ENCODE measurements around the gene IL26. TPM values are rescaled to one million over a fixed set of nuclear protein-coding genes. Genes with fewer than 3 reads are reported as not detected.

The IL26 gene
- total and polyA plus RNA-seq, 2 donors from 2014 or later, result not detected

DNA sequence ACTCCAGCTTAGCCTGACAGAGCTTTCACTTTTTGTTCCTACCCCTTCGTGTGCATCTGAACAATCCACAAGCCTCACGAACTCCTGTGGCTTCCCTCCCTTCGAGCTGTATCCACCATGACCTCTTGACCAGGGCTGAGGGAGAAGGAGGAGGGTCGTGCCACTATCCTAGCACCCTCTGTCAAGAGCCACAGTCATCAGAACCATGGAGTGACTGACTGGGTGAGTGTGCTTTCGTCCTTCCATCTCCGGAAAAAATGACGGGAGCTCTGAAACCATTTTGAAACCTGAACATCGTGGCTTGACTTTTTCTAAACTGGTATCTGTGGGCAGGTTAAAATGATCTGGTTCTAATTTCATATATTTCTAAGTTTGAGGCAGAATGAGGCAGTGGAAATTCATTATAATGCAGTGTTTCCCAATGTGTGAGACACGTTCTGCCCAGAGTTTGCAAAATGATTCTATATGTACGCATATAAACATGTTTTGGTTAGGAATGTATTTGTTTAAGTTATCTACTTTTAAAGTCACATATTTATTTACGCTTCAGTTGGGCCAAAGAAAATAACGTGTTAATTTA is 27.0 kb downstream of the IL26 start:
- FAIRE-seq (no peak), DNase-seq (peak in 1 of 5 donors; percentile 44)
- H3K36me3 ChIP-seq (ENCODE audit: control insufficient read depth in 2 of 3, insufficient read depth in 3 of 3, low read length in 3 of 3), result no peaks in the 10 kb centered on the region
- H3K27me3 ChIP-seq (ENCODE audit: control insufficient read depth, insufficient read depth, low read length), result no peaks in the 10 kb centered on the region
- intact Hi-C loops (cut with DNase I), result no loop called here
- no peaks in the 10 kb centered on the region for H3K9me3 ChIP-seq (ENCODE audit: control insufficient read depth in 2 of 3, insufficient read depth in 1 of 3, low read length in 3 of 3)
- H3K9ac ChIP-seq (ENCODE audit: low read length in 3 of 3), result no peak overlapping the region
- H3K4me3 ChIP-seq (ENCODE audit: low read length in 3 of 3), result no peak overlapping the region
- no peaks in the 10 kb centered on the region for H3K4me1 ChIP-seq (ENCODE audit: control insufficient read depth in 2 of 3, insufficient read depth in 2 of 3, low read depth in 1 of 3, low read length in 3 of 3)
- no peak overlapping the region for H3K27ac ChIP-seq (ENCODE audit: low read depth in 2 of 2, low read length in 2 of 2)
- TF ChIP-seq, protein P1, sequence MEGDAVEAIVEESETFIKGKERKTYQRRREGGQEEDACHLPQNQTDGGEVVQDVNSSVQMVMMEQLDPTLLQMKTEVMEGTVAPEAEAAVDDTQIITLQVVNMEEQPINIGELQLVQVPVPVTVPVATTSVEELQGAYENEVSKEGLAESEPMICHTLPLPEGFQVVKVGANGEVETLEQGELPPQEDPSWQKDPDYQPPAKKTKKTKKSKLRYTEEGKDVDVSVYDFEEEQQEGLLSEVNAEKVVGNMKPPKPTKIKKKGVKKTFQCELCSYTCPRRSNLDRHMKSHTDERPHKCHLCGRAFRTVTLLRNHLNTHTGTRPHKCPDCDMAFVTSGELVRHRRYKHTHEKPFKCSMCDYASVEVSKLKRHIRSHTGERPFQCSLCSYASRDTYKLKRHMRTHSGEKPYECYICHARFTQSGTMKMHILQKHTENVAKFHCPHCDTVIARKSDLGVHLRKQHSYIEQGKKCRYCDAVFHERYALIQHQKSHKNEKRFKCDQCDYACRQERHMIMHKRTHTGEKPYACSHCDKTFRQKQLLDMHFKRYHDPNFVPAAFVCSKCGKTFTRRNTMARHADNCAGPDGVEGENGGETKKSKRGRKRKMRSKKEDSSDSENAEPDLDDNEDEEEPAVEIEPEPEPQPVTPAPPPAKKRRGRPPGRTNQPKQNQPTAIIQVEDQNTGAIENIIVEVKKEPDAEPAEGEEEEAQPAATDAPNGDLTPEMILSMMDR (IDR thresholded peaks at IDR 0.05; ENCODE audit: borderline replicate concordance, extremely low read depth, insufficient read depth), result no peak

DNA sequence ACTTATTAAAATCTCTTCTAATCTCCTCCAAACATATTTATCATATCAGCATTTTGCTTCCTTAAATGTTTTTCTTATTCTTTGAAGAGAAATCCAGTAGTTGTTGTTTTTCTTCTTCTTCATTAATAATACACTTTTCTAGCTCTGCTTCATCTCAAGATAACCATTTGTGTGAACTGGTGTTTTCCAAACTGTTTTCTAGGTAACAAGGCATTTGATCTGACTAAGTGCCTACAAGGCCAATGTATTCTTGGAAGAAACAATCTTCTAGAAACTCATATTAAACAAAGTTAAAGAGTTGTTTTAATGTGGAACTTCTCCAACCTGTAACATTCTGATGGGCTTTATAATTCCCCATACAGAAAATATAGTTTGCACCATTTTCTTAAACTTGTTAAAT is 35.3 kb downstream of the IL26 start:
- H3K9ac ChIP-seq (ENCODE audit: low read length in 3 of 3), result no peak overlapping the region
- no peak for DNase-seq
- no peak overlapping the region for H3K27ac ChIP-seq (ENCODE audit: low read depth in 2 of 2, low read length in 2 of 2)
- TF ChIP-seq, protein P1 (IDR thresholded peaks at IDR 0.05; ENCODE audit: borderline replicate concordance, extremely low read depth, insufficient read depth), result no peak
- H3K27me3 ChIP-seq (ENCODE audit: control insufficient read depth, insufficient read depth, low read length), result no peaks in the 10 kb centered on the region
- FAIRE-seq, result no peak
- H3K9me3 ChIP-seq (ENCODE audit: control insufficient read depth in 2 of 3, insufficient read depth in 1 of 3, low read length in 3 of 3), result no peaks in the 10 kb centered on the region
- H3K4me1 ChIP-seq (ENCODE audit: control insufficient read depth in 2 of 3, insufficient read depth in 2 of 3, low read depth in 1 of 3, low read length in 3 of 3), result no peaks in the 10 kb centered on the region
- H3K36me3 ChIP-seq (ENCODE audit: control insufficient read depth in 2 of 3, insufficient read depth in 3 of 3, low read length in 3 of 3), result no peaks in the 10 kb centered on the region
- H3K4me3 ChIP-seq (ENCODE audit: low read length in 3 of 3), result no peak overlapping the region
- intact Hi-C loops (cut with DNase I), result no loop called here

DNA sequence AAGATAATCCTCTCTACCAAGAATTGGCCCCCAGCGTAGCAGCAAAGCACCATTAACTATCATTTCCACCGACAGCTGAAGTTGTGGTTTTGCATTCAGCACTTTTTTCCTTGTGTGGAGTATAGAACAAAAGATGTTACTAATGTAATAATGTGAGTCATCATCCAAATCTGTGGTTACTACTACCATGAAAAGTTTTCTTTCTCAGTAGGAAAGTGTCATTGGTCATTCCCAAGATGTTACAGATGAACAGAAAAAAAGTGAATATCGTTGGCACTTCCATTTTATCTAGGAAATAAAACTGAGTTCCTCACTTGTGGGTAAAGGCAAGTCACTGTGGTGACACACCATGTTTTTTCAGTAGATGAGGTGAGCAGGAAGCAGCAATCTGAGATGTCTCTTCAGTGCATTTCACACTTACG is 35.8 kb downstream of the IL26 start:
- no peak for DNase-seq
- no peak for FAIRE-seq
- Histone ChIP-seq H3K27ac (ENCODE audit: low read depth in 2 of 2, low read length in 2 of 2) (no peak overlapping the region), H3K9me3 (ENCODE audit: control insufficient read depth in 2 of 3, insufficient read depth in 1 of 3, low read length in 3 of 3) (no peaks in the 10 kb centered on the region), H3K36me3 (ENCODE audit: control insufficient read depth in 2 of 3, insufficient read depth in 3 of 3, low read length in 3 of 3) (no peaks in the 10 kb centered on the region), H3K27me3 (ENCODE audit: control insufficient read depth, insufficient read depth, low read length) (no peaks in the 10 kb centered on the region), H3K4me1 (ENCODE audit: control insufficient read depth in 2 of 3, insufficient read depth in 2 of 3, low read depth in 1 of 3, low read length in 3 of 3) (no peaks in the 10 kb centered on the region), H3K9ac (ENCODE audit: low read length in 3 of 3) (no peak overlapping the region), H3K4me3 (ENCODE audit: low read length in 3 of 3) (no peak overlapping the region)
- TF ChIP-seq, protein P1 (IDR thresholded peaks at IDR 0.05; ENCODE audit: borderline replicate concordance, extremely low read depth, insufficient read depth), result no peak
- intact Hi-C loops (cut with DNase I), result no loop called here

DNA sequence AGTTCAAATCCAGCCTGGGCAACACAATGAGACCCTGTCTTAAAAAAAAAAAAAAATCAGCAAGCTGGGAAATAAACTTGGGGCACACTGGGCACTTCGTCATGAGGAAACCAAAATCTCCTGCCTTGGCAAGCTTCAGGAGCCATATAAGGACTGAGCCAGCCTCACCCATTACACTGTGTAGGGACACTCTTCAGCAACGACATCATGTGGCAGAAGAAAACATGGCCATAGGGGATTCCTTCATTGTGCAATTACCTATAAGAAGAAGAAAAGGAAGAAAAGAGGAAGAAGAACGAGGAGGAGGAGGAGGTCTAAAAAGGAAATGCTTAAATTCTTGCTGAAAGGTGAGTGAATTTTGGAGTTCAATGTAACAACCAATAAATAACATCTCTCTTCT is 40.0 kb downstream of the IL26 start:
- DNase-seq (no peak), FAIRE-seq (no peak)
- TF ChIP-seq, protein P1 (IDR thresholded peaks at IDR 0.05; ENCODE audit: borderline replicate concordance, extremely low read depth, insufficient read depth), result no peak
- no peaks in the 10 kb centered on the region for H3K9me3 ChIP-seq (ENCODE audit: control insufficient read depth in 2 of 3, insufficient read depth in 1 of 3, low read length in 3 of 3)
- no peak overlapping the region for H3K9ac ChIP-seq (ENCODE audit: low read length in 3 of 3)
- no peaks in the 10 kb centered on the region for H3K36me3 ChIP-seq (ENCODE audit: control insufficient read depth in 2 of 3, insufficient read depth in 3 of 3, low read length in 3 of 3)
- intact Hi-C loops (cut with DNase I), result no loop called here
- H3K27me3 ChIP-seq (ENCODE audit: control insufficient read depth, insufficient read depth, low read length), result no peaks in the 10 kb centered on the region
- no peak overlapping the region for H3K4me3 ChIP-seq (ENCODE audit: low read length in 3 of 3)
- no peaks in the 10 kb centered on the region for H3K4me1 ChIP-seq (ENCODE audit: control insufficient read depth in 2 of 3, insufficient read depth in 2 of 3, low read depth in 1 of 3, low read length in 3 of 3)
- H3K27ac ChIP-seq (ENCODE audit: low read depth in 2 of 2, low read length in 2 of 2), result no peak overlapping the region

Data from kidney (tissue), 14 donors.